HCT116 (cell line): ENCODE results near the gene FBXL5. TPM values are rescaled to one million over a fixed set of nuclear protein-coding genes. Genes with fewer than 3 reads are reported as not detected.

ENCODE experiments used
- ATAC-seq: fragments of 200-7000 bp; cut with Tn5 transposase; 2 replicates; pipeline ENCODE4 v1.9.1; 2020; ENCODE audit warnings: mild to moderate bottlenecking, moderate library complexity
- BruUV-seq: library from RNA; stranded (reverse); fragments of 400-500 nt; replicated peaks from 2 replicates; lab custom pipeline; 2021; lab: Mats Ljungman, UMichigan
- CTCF ChIA-PET: fragments of 300-600 bp; sonication (Branson Sonifier 250); formaldehyde crosslinking; loops from one replicate; lab custom pipeline; 2021; ENCODE audit warnings: antibody characterized with exemption; lab: Charles Lee
- POLR2A ChIA-PET: fragments of 300-600, 350-600 bp; sonication (Branson Sonifier 250); formaldehyde crosslinking; loops from one replicate; lab custom pipeline; 2021; ENCODE audit warnings: antibody characterized with exemption; lab: Charles Lee
- RAD21 ChIA-PET, 2 experiments: fragments of 300-600 bp; sonication (Branson Sonifier 250); formaldehyde crosslinking; loops; one replicate each; lab custom pipeline; 2023; ENCODE audit warnings: low total read pairs in 2 of 2; ENCODE audit not compliant: uncharacterized antibody in 2 of 2, unreplicated experiment in 2 of 2, low non-redundant PET in 1 of 2; lab: Charles Lee
- DNase-seq: peaks from one replicate; pipeline ENCODE4 v3.0.0-alpha.2; 2010; ENCODE audit warnings: low read depth, low spot score
- H2AFZ ChIP-seq: fragments of 200-600 bp; shearing (Covaris generic), sonication (generic); 2 replicates; pipeline ENCODE4 v1.6.1; 2017; ENCODE audit warnings: low read depth, mixed run types, mixed read lengths, antibody characterized with exemption, low read length; ENCODE audit not compliant: poor library complexity, severe bottlenecking
- H3K27ac ChIP-seq: 2 replicates; pipeline ENCODE4 v1.5.1; 2012; ENCODE audit warnings: low read depth, low read length
- H3K27me3 ChIP-seq: fragments of 200-600 bp; sonication (generic); 2 replicates; pipeline ENCODE4 v1.6.1; 2016; ENCODE audit warnings: mixed run types, low read length, mixed read lengths; ENCODE audit not compliant: insufficient read depth
- H3K36me3 ChIP-seq, 2 experiments: fragments of 200-500 bp in 1 of 2; fragments of 200-600 bp in 1 of 2; sonication (Bioruptor generic) in 1 of 2; sonication (generic) in 1 of 2; 2 replicates each; pipeline versions ENCODE4 v1.5.1 to v1.6.1; 2014 to 2016; ENCODE audit warnings: low read length in 2 of 2, inconsistent platforms in 1 of 2, mixed read lengths in 1 of 2, mixed run types in 1 of 2; ENCODE audit not compliant: insufficient read depth in 2 of 2, control insufficient read depth in 1 of 2
- H3K4me1 ChIP-seq, 2 experiments: fragments of 200-600 bp in 1 of 2; sonication (generic) in 1 of 2; 2 replicates each; pipeline versions ENCODE4 v1.5.1 to v1.6.1; 2012 to 2017; ENCODE audit warnings: low read length in 2 of 2, inconsistent platforms in 1 of 2, mild to moderate bottlenecking in 1 of 2, mixed read lengths in 1 of 2, mixed run types in 1 of 2, moderate library complexity in 1 of 2; ENCODE audit not compliant: insufficient read depth in 2 of 2, control insufficient read depth in 1 of 2
- H3K4me2 ChIP-seq: fragments of 200-600 bp; sonication (generic); 2 replicates; pipeline ENCODE4 v1.6.1; 2017; ENCODE audit warnings: mixed run types, low read length, mixed read lengths
- H3K4me3 ChIP-seq, 2 experiments: fragments of 200-600 bp in 1 of 2; sonication (generic) in 1 of 2; replicated peaks in 1 of 2; 2 replicates each; pipeline ENCODE4 v1.5.1; 2011 to 2016; ENCODE audit warnings: low read length in 2 of 2, control low read depth in 1 of 2, low read depth in 1 of 2, mild to moderate bottlenecking in 1 of 2, mixed read lengths in 1 of 2, mixed run types in 1 of 2
- H3K79me2 ChIP-seq: fragments of 200-600 bp; sonication (generic); 2 replicates; pipeline ENCODE4 v1.6.1; 2017; ENCODE audit warnings: mild to moderate bottlenecking, mixed run types, low read length, moderate library complexity, mixed read lengths; ENCODE audit not compliant: insufficient read depth
- H3K9ac ChIP-seq: fragments of 200-600 bp; sonication (generic); 2 replicates; pipeline ENCODE4 v1.6.1; 2016; ENCODE audit warnings: low read length, mixed read lengths
- H3K9me2 ChIP-seq: fragments of 200-600 bp; sonication (generic), shearing (Covaris generic); 2 replicates; pipeline ENCODE4 v1.6.1; 2017; ENCODE audit warnings: mixed run types, mild to moderate bottlenecking, moderate library complexity; ENCODE audit not compliant: insufficient read depth
- H3K9me3 ChIP-seq, 2 experiments: fragments of 200-500 bp in 1 of 2; fragments of 200-600 bp in 1 of 2; sonication (Bioruptor generic) in 1 of 2; sonication (generic) in 1 of 2; 2 replicates each; pipeline ENCODE4 v1.6.1; 2014 to 2017; ENCODE audit warnings: low read length in 2 of 2, mixed read lengths in 2 of 2, inconsistent platforms in 1 of 2, low read depth in 1 of 2, mild to moderate bottlenecking in 1 of 2, mixed run types in 1 of 2, moderate library complexity in 1 of 2; ENCODE audit not compliant: control insufficient read depth in 1 of 2, insufficient read depth in 1 of 2
- H4K20me1 ChIP-seq: fragments of 200-600 bp; sonication (generic), shearing (Covaris generic); 2 replicates; pipeline ENCODE4 v1.6.1; 2017; ENCODE audit warnings: mixed run types, mild to moderate bottlenecking, moderate library complexity; ENCODE audit not compliant: insufficient read depth
- ATF3 ChIP-seq: IDR thresholded peaks from 2 replicates; pipeline ENCODE4 v1.6.1; 2012
- CBX3 ChIP-seq: IDR thresholded peaks from 2 replicates; pipeline ENCODE4 v1.6.1; 2012; ENCODE audit warnings: low read depth
- CEBPB ChIP-seq: IDR thresholded peaks from 2 replicates; pipeline ENCODE4 v1.6.1; 2012; ENCODE audit warnings: low read depth
- CTCF ChIP-seq, 3 experiments: fragments of 200-600 bp in 1 of 3; sonication (generic) in 1 of 3; IDR thresholded peaks in 2 of 3; conservative IDR thresholded peaks in 1 of 3; 2 replicates each; pipeline ENCODE4 v1.5.1; 2012 to 2017; ENCODE audit warnings: low read depth in 2 of 3, low read length in 2 of 3, antibody characterized with exemption in 1 of 3, borderline replicate concordance in 1 of 3, control low read depth in 1 of 3, mild to moderate bottlenecking in 1 of 3, mixed read lengths in 1 of 3, mixed run types in 1 of 3, moderate library complexity in 1 of 3; ENCODE audit not compliant: insufficient read depth in 1 of 3
- EGR1 ChIP-seq: IDR thresholded peaks from 2 replicates; pipeline ENCODE4 v1.6.1; 2012; ENCODE audit warnings: low read depth
- EZH2 ChIP-seq: fragments of 200-600 bp; sonication (generic); IDR thresholded peaks from 2 replicates; pipeline ENCODE4 v1.6.1; 2017; ENCODE audit warnings: antibody characterized with exemption, mixed run types
- EZH2phosphoT487 ChIP-seq: fragments of 200-600 bp; IDR thresholded peaks from 2 replicates; pipeline ENCODE4 v1.6.1; 2018; ENCODE audit warnings: antibody characterized with exemption, borderline replicate concordance
- FOSL1 ChIP-seq: IDR thresholded peaks from 2 replicates; pipeline ENCODE4 v1.6.1; 2012; ENCODE audit warnings: low read depth
- JUND ChIP-seq: IDR thresholded peaks from 2 replicates; pipeline ENCODE4 v1.6.1; 2012
- POLR2A ChIP-seq: IDR thresholded peaks from 2 replicates; pipeline ENCODE4 v1.7.0; 2011; ENCODE audit warnings: borderline replicate concordance; ENCODE audit not compliant: insufficient read depth, insufficient read length; ENCODE audit errors: extremely low read depth
- REST ChIP-seq: IDR thresholded peaks from 2 replicates; pipeline ENCODE4 v1.6.1; 2012; ENCODE audit warnings: low read depth
- SIN3A ChIP-seq: IDR thresholded peaks from 2 replicates; pipeline ENCODE4 v1.6.1; 2012; ENCODE audit warnings: low read depth
- SP1 ChIP-seq: IDR thresholded peaks from 2 replicates; pipeline ENCODE4 v1.6.1; 2012; ENCODE audit warnings: low read depth
- SRF ChIP-seq: IDR thresholded peaks from 2 replicates; pipeline ENCODE4 v1.6.1; 2012; ENCODE audit warnings: low read depth
- TCF7L2 ChIP-seq: IDR thresholded peaks from 2 replicates; pipeline ENCODE4 v1.7.0; 2011; ENCODE audit warnings: borderline replicate concordance, inconsistent platforms; ENCODE audit not compliant: insufficient read depth, insufficient read length; ENCODE audit errors: extremely low read depth
- YY1 ChIP-seq: IDR thresholded peaks from 2 replicates; pipeline ENCODE4 v1.6.1; 2011; ENCODE audit warnings: low read length, low read depth, moderate library complexity, mild to moderate bottlenecking; ENCODE audit not compliant: insufficient replicate concordance; ENCODE audit errors: extremely low read depth
- ZFX ChIP-seq: fragments of 450-650 bp; IDR thresholded peaks from 2 replicates; pipeline ENCODE4 v1.6.1; 2017
- intact Hi-C: fragments of 100-400 bp; cut with micrococcal nuclease; formaldehyde crosslinking; loops from 2 replicates; pipeline ENCODE4 v1.10.0; 2022
- total RNA-seq: library from RNA; stranded (reverse); gene quantifications from one replicate; pipeline ENCODE4 v1.2.1, GENCODE V29; 2021; ENCODE audit not compliant: unreplicated experiment
- TF ChIP-seq, protein P1 (sequence below): IDR thresholded peaks from 2 replicates; pipeline ENCODE4 v1.6.1; 2012
- TF ChIP-seq, protein P2 (sequence below): IDR thresholded peaks from 2 replicates; pipeline ENCODE4 v1.6.1; 2011; ENCODE audit warnings: mild to moderate bottlenecking, low read length, moderate library complexity; ENCODE audit not compliant: insufficient replicate concordance; ENCODE audit errors: extremely low read depth

Gene FBXL5
- total RNA-seq, 1 experiment from 2014 or later, result 20.6 TPM

GRCh38 chr4:15587649-15588048 lies 67.5 kb downstream of the FBXL5 start:
- no peak overlapping the region for H2AFZ ChIP-seq

More at GRCh38 chr4:15587649-15588048, 67.5 kb downstream of the FBXL5 start:
- H3K4me2 ChIP-seq, result no peak overlapping the region
- no peaks in the 10 kb centered on the region for H3K9me3 ChIP-seq
- DNase-seq, result no peak
- intact Hi-C loops, result no loop called here
- POLR2A ChIA-PET, result no interaction called here
- BruUV-seq, result no TSS peak
- H3K27ac ChIP-seq, result no peak overlapping the region
- TF ChIP-seq EGR1, result no peak
- no peak for TF ChIP-seq EZH2phosphoT487
- TF ChIP-seq SP1, result no peak
- no peak for TF ChIP-seq FOSL1
- no peak for TF ChIP-seq CBX3
- no peak for TF ChIP-seq SIN3A
- TF ChIP-seq ATF3, result no peak
- no peak for TF ChIP-seq SRF
- TF ChIP-seq, protein P1, sequence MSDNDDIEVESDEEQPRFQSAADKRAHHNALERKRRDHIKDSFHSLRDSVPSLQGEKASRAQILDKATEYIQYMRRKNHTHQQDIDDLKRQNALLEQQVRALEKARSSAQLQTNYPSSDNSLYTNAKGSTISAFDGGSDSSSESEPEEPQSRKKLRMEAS, result no peak
- no peak for TF ChIP-seq CTCF (IDR thresholded peaks at IDR 0.05 in 2 of 3, conservative IDR thresholded peaks at IDR 0.05 in 1 of 3; ENCODE audit: borderline replicate concordance in 1 of 3, insufficient read depth in 1 of 3, low read depth in 2 of 3, low read length in 2 of 3)
- TF ChIP-seq, protein P2, sequence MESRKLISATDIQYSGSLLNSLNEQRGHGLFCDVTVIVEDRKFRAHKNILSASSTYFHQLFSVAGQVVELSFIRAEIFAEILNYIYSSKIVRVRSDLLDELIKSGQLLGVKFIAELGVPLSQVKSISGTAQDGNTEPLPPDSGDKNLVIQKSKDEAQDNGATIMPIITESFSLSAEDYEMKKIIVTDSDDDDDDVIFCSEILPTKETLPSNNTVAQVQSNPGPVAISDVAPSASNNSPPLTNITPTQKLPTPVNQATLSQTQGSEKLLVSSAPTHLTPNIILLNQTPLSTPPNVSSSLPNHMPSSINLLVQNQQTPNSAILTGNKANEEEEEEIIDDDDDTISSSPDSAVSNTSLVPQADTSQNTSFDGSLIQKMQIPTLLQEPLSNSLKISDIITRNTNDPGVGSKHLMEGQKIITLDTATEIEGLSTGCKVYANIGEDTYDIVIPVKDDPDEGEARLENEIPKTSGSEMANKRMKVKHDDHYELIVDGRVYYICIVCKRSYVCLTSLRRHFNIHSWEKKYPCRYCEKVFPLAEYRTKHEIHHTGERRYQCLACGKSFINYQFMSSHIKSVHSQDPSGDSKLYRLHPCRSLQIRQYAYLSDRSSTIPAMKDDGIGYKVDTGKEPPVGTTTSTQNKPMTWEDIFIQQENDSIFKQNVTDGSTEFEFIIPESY, result no peak
- no peak for TF ChIP-seq POLR2A
- no peak for TF ChIP-seq EZH2
- no peak for TF ChIP-seq YY1
- no peak for TF ChIP-seq ZFX
- TF ChIP-seq TCF7L2, result no peak
- TF ChIP-seq REST, result no peak
- no peak for TF ChIP-seq JUND
- no peak for TF ChIP-seq CEBPB
- RAD21 ChIA-PET, result no interaction called here
- no peaks in the 10 kb centered on the region for H4K20me1 ChIP-seq
- H3K79me2 ChIP-seq, result no peaks in the 10 kb centered on the region
- no peak overlapping the region for H3K4me3 ChIP-seq
- ATAC-seq, result no peak
- H3K4me1 ChIP-seq, result no peaks in the 10 kb centered on the region
- CTCF ChIA-PET, result no interaction called here
- no peak overlapping the region for H3K9ac ChIP-seq
- no peaks in the 10 kb centered on the region for H3K9me2 ChIP-seq
- no peaks in the 10 kb centered on the region for H3K36me3 ChIP-seq
- H3K27me3 ChIP-seq, result no peaks in the 10 kb centered on the region
